SK-N-SH (cell line): ENCODE data around the gene SOX21. TPM values are rescaled to one million over a fixed set of nuclear protein-coding genes. Genes with fewer than 3 reads are reported as not detected.

ENCODE experiments used
- CTCF ChIA-PET: fragments of 300-600, 350-600 bp; formaldehyde crosslinking; extraction: SDS; loops from one replicate; lab custom pipeline; 2021; lab: Yijun Ruan, JAX
- POLR2A ChIA-PET: fragments of 350-600 bp; sonication (Branson Sonifier 250); formaldehyde crosslinking; extraction: SDS; loops from one replicate; lab custom pipeline; 2020; ENCODE audit warnings: antibody characterized with exemption, inconsistent platforms; lab: Yijun Ruan, JAX
- DNase-seq: peaks from one replicate; pipeline ENCODE4 v3.0.0; 2012
- H2AFZ ChIP-seq: fragments of 200-600 bp; sonication (generic); 2 replicates; pipeline ENCODE4 v1.8.1; 2016; ENCODE audit warnings: antibody characterized with exemption, mild to moderate bottlenecking, low read depth
- H3F3A ChIP-seq: fragments of 200-600 bp; sonication (generic); replicated peaks from 2 replicates; pipeline ENCODE3; 2016; ENCODE audit warnings: antibody characterized with exemption, mild to moderate bottlenecking; ENCODE audit not compliant: insufficient read depth
- H3K27ac ChIP-seq, 2 experiments: fragments of 200-500 bp in 1 of 2; fragments of 200-600 bp in 1 of 2; sonication (Bioruptor generic) in 1 of 2; sonication (generic), shearing (Covaris generic) in 1 of 2; 2 replicates each; pipeline versions ENCODE4 v1.5.1 to v1.6.1; 2014 to 2016; ENCODE audit warnings: low read depth in 2 of 2, inconsistent platforms in 1 of 2, low read length in 1 of 2, mild to moderate bottlenecking in 1 of 2, mixed read lengths in 1 of 2
- H3K27me3 ChIP-seq: fragments of 200-600 bp; sonication (generic), shearing (Covaris generic); 2 replicates; pipeline ENCODE4 v1.6.1; 2016; ENCODE audit warnings: mixed run types; ENCODE audit not compliant: insufficient read depth
- H3K36me3 ChIP-seq, 2 experiments: fragments of 200-500 bp in 1 of 2; fragments of 200-600 bp in 1 of 2; sonication (Bioruptor generic) in 1 of 2; sonication (generic) in 1 of 2; replicated peaks in 1 of 2; 2 replicates each; pipeline versions ENCODE3 to v1.5.1; 2014 to 2016; ENCODE audit warnings: low read length in 1 of 2, mild to moderate bottlenecking in 1 of 2; ENCODE audit not compliant: insufficient read depth in 2 of 2, control insufficient read depth in 1 of 2
- H3K4me1 ChIP-seq, 2 experiments: fragments of 200-500 bp in 1 of 2; fragments of 200-600 bp in 1 of 2; sonication (Bioruptor generic) in 1 of 2; sonication (generic), shearing (Covaris generic) in 1 of 2; 2 replicates each; pipeline versions ENCODE4 v1.5.1 to v1.6.1; 2014 to 2016; ENCODE audit warnings: low read depth in 1 of 2, low read length in 1 of 2, mixed run types in 1 of 2; ENCODE audit not compliant: insufficient read depth in 2 of 2, control insufficient read depth in 1 of 2
- H3K4me2 ChIP-seq: fragments of 200-600 bp; sonication (generic), shearing (Covaris generic); 2 replicates; pipeline ENCODE4 v1.6.1; 2017; ENCODE audit warnings: mixed run types
- H3K4me3 ChIP-seq, 2 experiments: fragments of 200-500 bp in 1 of 2; fragments of 200-600 bp in 1 of 2; sonication (Bioruptor generic) in 1 of 2; sonication (generic), shearing (Covaris generic) in 1 of 2; 2 replicates each; pipeline versions ENCODE4 v1.5.1 to v1.8.1; 2014 to 2016; ENCODE audit warnings: low read depth in 2 of 2, inconsistent platforms in 1 of 2, low read length in 1 of 2, mild to moderate bottlenecking in 1 of 2, mixed read lengths in 1 of 2, moderate library complexity in 1 of 2
- H3K79me2 ChIP-seq: fragments of 200-600 bp; sonication (generic); 2 replicates; pipeline ENCODE4 v1.8.1; 2017; ENCODE audit warnings: mild to moderate bottlenecking; ENCODE audit not compliant: insufficient read depth
- H3K9ac ChIP-seq: fragments of 200-600 bp; sonication (generic); 2 replicates; pipeline ENCODE4 v1.6.1; 2017; ENCODE audit warnings: mixed run types
- H3K9me2 ChIP-seq: fragments of 200-600 bp; sonication (generic); 2 replicates; pipeline ENCODE4 v1.6.1; 2017; ENCODE audit warnings: mixed run types
- H3K9me3 ChIP-seq: fragments of 200-600 bp; sonication (generic); 2 replicates; pipeline ENCODE4 v1.6.1; 2017; ENCODE audit warnings: mixed run types, mild to moderate bottlenecking, moderate library complexity
- H4K20me1 ChIP-seq: fragments of 200-600 bp; sonication (generic); 2 replicates; pipeline ENCODE4 v1.6.1; 2017; ENCODE audit warnings: mild to moderate bottlenecking, mixed run types; ENCODE audit not compliant: insufficient read depth
- ELF1 ChIP-seq: IDR thresholded peaks from 2 replicates; pipeline ENCODE4 v1.4.0; 2012
- EP300 ChIP-seq, 2 experiments: IDR thresholded peaks; 2 replicates each; pipeline versions ENCODE4 v1.4.0 to v1.6.1; 2012; ENCODE audit warnings: borderline replicate concordance in 1 of 2, low read depth in 1 of 2, low read length in 1 of 2
- FOXJ3 ChIP-seq: sonication (generic); formaldehyde crosslinking; IDR thresholded peaks from 2 replicates; pipeline ENCODE4 v1.5.1; 2020; ENCODE audit warnings: mild to moderate bottlenecking, missing genetic modification reagents
- GATA2 ChIP-seq: sonication (generic); formaldehyde crosslinking; IDR thresholded peaks from 2 replicates; pipeline ENCODE4 v1.5.0; 2020; ENCODE audit warnings: mild to moderate bottlenecking, missing genetic modification reagents
- IRF3 ChIP-seq: fragments of 150-350 bp; IDR thresholded peaks from 2 replicates; pipeline ENCODE4 v1.6.1; 2016; ENCODE audit warnings: mild to moderate bottlenecking, low read depth, low read length
- JUND ChIP-seq: IDR thresholded peaks from 2 replicates; pipeline ENCODE4 v1.4.0; 2012
- MEF2A ChIP-seq: IDR thresholded peaks from 2 replicates; pipeline ENCODE4 v1.4.0; 2012; ENCODE audit warnings: low read depth, borderline replicate concordance
- MXI1 ChIP-seq: IDR thresholded peaks from 2 replicates; pipeline ENCODE4 v1.6.1; 2012; ENCODE audit warnings: mild to moderate bottlenecking, low read depth, low read length, improper control_type of control experiment
- NFIC ChIP-seq: IDR thresholded peaks from 2 replicates; pipeline ENCODE4 v1.4.0; 2012; ENCODE audit warnings: borderline replicate concordance
- NRF1 ChIP-seq: IDR thresholded peaks from 2 replicates; pipeline ENCODE4 v1.6.1; 2012; ENCODE audit warnings: low read depth, mild to moderate bottlenecking, low read length
- RAD21 ChIP-seq: IDR thresholded peaks from 2 replicates; pipeline ENCODE4 v1.6.1; 2012; ENCODE audit warnings: mild to moderate bottlenecking, low read length
- RCOR1 ChIP-seq: fragments of 150-350 bp; IDR thresholded peaks from 2 replicates; pipeline ENCODE4 v1.6.1; 2017; ENCODE audit warnings: antibody characterized with exemption, low read length
- REST ChIP-seq: IDR thresholded peaks from 2 replicates; pipeline ENCODE4 v1.6.1; 2012; ENCODE audit warnings: mild to moderate bottlenecking, low read depth, low read length, moderate library complexity
- SIN3A ChIP-seq: IDR thresholded peaks from 2 replicates; pipeline ENCODE4 v1.6.1; 2012; ENCODE audit warnings: low read depth, mild to moderate bottlenecking, low read length, moderate library complexity, borderline replicate concordance
- SMC3 ChIP-seq: IDR thresholded peaks from 2 replicates; pipeline ENCODE4 v1.6.1; 2012; ENCODE audit warnings: low read depth, low read length, improper control_type of control experiment
- TAF1 ChIP-seq: IDR thresholded peaks from 2 replicates; pipeline ENCODE4 v1.6.1; 2012; ENCODE audit warnings: low read depth, mild to moderate bottlenecking, low read length, moderate library complexity, borderline replicate concordance
- TEAD4 ChIP-seq: IDR thresholded peaks from 2 replicates; pipeline ENCODE4 v1.4.0; 2012; ENCODE audit warnings: mild to moderate bottlenecking, borderline replicate concordance; ENCODE audit not compliant: insufficient read depth
- USF1 ChIP-seq: IDR thresholded peaks from 2 replicates; pipeline ENCODE4 v1.4.0; 2012; ENCODE audit warnings: low read depth, borderline replicate concordance
- USF2 ChIP-seq: fragments of 150-350 bp; IDR thresholded peaks from 2 replicates; pipeline ENCODE4 v1.6.1; 2017; ENCODE audit warnings: antibody characterized with exemption, low read length, low read depth, borderline replicate concordance
- WGBS: methylation state at CpG from one replicate; pipeline ENCODE4 v1.1.6; 2017; ENCODE audit warnings: low lambda C conversion rate; 5-methylcytosine and 5-hydroxymethylcytosine counted together
- polyA plus RNA-seq, 3 experiments: library from polyadenylated mRNA; depleted of rRNA; stranded (reverse); fragments of >200 nt; gene quantifications; 2 replicates each; pipeline ENCODE4 v1.2.3, GENCODE V29; 2012

The SOX21 gene
- polyA plus RNA-seq, 1 of the 3 experiments (the other 2 are of a cell fraction): not detected

- Histone ChIP-seq H3K9ac (no peak overlapping the region), H3K9me3 (no peaks in the 10 kb centered on the region), H3K9me2 (no peaks in the 10 kb centered on the region), H3K36me3 (no peaks in the 10 kb centered on the region), H3K4me1 (peaks cover 0 to 7% of the 10 kb centered on the region in 2 experiments; a peak in 1 of 4 replicates), H3K4me3 (no peak overlapping the region), H3F3A (no peaks in the 10 kb centered on the region), H4K20me1 (no peaks in the 10 kb centered on the region), H3K27ac (no peak overlapping the region), H3K4me2 (no peak overlapping the region), H3K27me3 (peaks cover 91% of the 10 kb centered on the region), H3K79me2 (no peaks in the 10 kb centered on the region), H2AFZ (no peak overlapping the region)
- CTCF ChIA-PET: interaction anchor here (0.7 to 2.0 kb wide), 6 partner anchors 9 to 455 kb away, joined by 3 to 8 read pairs (median 4); no protein-coding TSS in a partner anchor
- peak; percentile 32 for DNase-seq
- 28% methylated on average over 18 of the region's 18 CpGs for WGBS
- POLR2A ChIA-PET: interaction anchor here (0.8 kb wide), 1 partner anchor 30 kb away, joined by 4 read pairs; no protein-coding TSS in a partner anchor
- TF ChIP-seq JUND: no peak
Measured at GRCh38 chr13:94710065-94710781, 2.1 kb downstream of the SOX21 start.

GRCh38 chr13:94709001-94709834 is 3.1 kb downstream of the SOX21 start:
- Histone ChIP-seq H2AFZ (no peak overlapping the region), H3K9me2 (no peaks in the 10 kb centered on the region), H3F3A (no peaks in the 10 kb centered on the region), H3K4me2 (no peak overlapping the region), H3K27me3 (peaks cover 96% of the 10 kb centered on the region), H3K4me3 (no peak overlapping the region), H3K36me3 (no peaks in the 10 kb centered on the region), H3K9me3 (no peaks in the 10 kb centered on the region), H3K79me2 (no peaks in the 10 kb centered on the region), H3K4me1 (peaks cover 0 to 7% of the 10 kb centered on the region in 2 experiments; a peak in 1 of 4 replicates), H4K20me1 (no peaks in the 10 kb centered on the region), H3K9ac (no peak overlapping the region), H3K27ac (no peak overlapping the region)
- ChIA-PET CTCF (interaction anchor here (1.1 to 2.0 kb wide), 4 partner anchors 8 to 89 kb away, joined by 3 to 8 read pairs (median 6); no protein-coding TSS in a partner anchor), POLR2A (interaction anchor here (0.8 kb wide), 1 partner anchor 29 kb away, joined by 4 read pairs; no protein-coding TSS in a partner anchor)
- no peak for DNase-seq
- TF ChIP-seq TEAD4 (no peak), GATA2 (CRISPR knock-in tag) (no peak), EP300 (IDR thresholded peaks at IDR 0.05; ENCODE audit: borderline replicate concordance in 1 of 2, low read depth in 1 of 2, low read length in 1 of 2) (no peak), REST (no peak), IRF3 (no peak), SMC3 (no peak), TAF1 (no peak), FOXJ3 (CRISPR knock-in tag) (no peak), NFIC (no peak), ELF1 (no peak), USF1 (no peak), MEF2A (no peak), MXI1 (no peak), RAD21 (no peak), NRF1 (no peak), USF2 (no peak), SIN3A (no peak), RCOR1 (no peak)
- 12% methylated on average over 7 of the region's 7 CpGs for WGBS
